Ascending aorta (tissue), 2 donors: ENCODE results near the gene ZBTB7C. TPM values are rescaled to one million over a fixed set of nuclear protein-coding genes. Genes with fewer than 3 reads are reported as not detected.

Source experiments
- DNase-seq, 2 donors: peaks; one replicate each; pipeline ENCODE4 v3.0.0-alpha.2; 2019; ENCODE audit warnings: low spot score in 2 of 2
- H3K27ac ChIP-seq, 2 donors: fragments of 200-600 bp; sonication (generic); one replicate each; pipeline ENCODE4 v1.5.1; 2016 to 2017; ENCODE audit warnings: mild to moderate bottlenecking in 1 of 2
- H3K27me3 ChIP-seq: fragments of 200-600 bp; sonication (generic); one replicate; pipeline ENCODE4 v1.5.1; 2017
- H3K36me3 ChIP-seq, 2 donors: fragments of 200-600 bp; sonication (generic); one replicate each; pipeline ENCODE4 v1.5.1; 2016
- H3K4me1 ChIP-seq, 2 donors: fragments of 200-600 bp; sonication (generic); one replicate each; pipeline ENCODE4 v1.5.1; 2016 to 2017; ENCODE audit warnings: mild to moderate bottlenecking in 1 of 2
- H3K4me3 ChIP-seq, 2 donors: fragments of 200-600 bp; sonication (generic); one replicate each; pipeline ENCODE4 v1.5.1; 2016 to 2017; ENCODE audit warnings: mild to moderate bottlenecking in 1 of 2
- H3K9me3 ChIP-seq, 2 donors: fragments of 200-600 bp; sonication (generic); one replicate each; pipeline ENCODE4 v1.5.1; 2016
- CTCF ChIP-seq, 3 experiments: fragments of 200-600 bp in 2 of 3; fragments of 450-650 bp in 1 of 3; sonication (generic) in 2 of 3; IDR thresholded peaks; one replicate each; pipeline ENCODE4 v1.5.1; 2016 to 2019; ENCODE audit warnings: antibody characterized with exemption in 3 of 3, mild to moderate bottlenecking in 1 of 3, moderate library complexity in 1 of 3
- intact Hi-C: fragments of 100-400 bp; cut with DNase I; formaldehyde crosslinking; loops from one replicate; pipeline ENCODE4 v1.15.1; 2023
- total RNA-seq: library from RNA; depleted of rRNA; stranded (reverse); fragments of >200 nt; gene quantifications from one replicate; pipeline ENCODE4 v1.1.0, GENCODE V29; 2016

Gene ZBTB7C
- total RNA-seq, 1 donor from 2014 or later = 8.1 TPM

- DNase-seq = no peak
- intact Hi-C loops = no loop called here
- Histone ChIP-seq H3K27me3 (no peaks in the 10 kb centered on the region), H3K27ac (no peak overlapping the region), H3K4me1 (no peaks in the 10 kb centered on the region), H3K36me3 (peaks cover 0 to 12% of the 10 kb centered on the region in 2 donors), H3K9me3 (no peaks in the 10 kb centered on the region), H3K4me3 (no peak overlapping the region)
- no peak for TF ChIP-seq CTCF (IDR thresholded peaks at IDR 0.05)
Observed at GRCh38 chr18:48040457-48041110, 368.6 kb downstream of the ZBTB7C start.

GRCh38 chr18:48039769-48040215 lies 369.4 kb downstream of the ZBTB7C start:
- H3K4me1 ChIP-seq = no peaks in the 10 kb centered on the region
- H3K27me3 ChIP-seq = no peaks in the 10 kb centered on the region
- H3K4me3 ChIP-seq = no peak overlapping the region
- TF ChIP-seq CTCF (IDR thresholded peaks at IDR 0.05) = no peak
- intact Hi-C loops = no loop called here
- no peaks in the 10 kb centered on the region for H3K9me3 ChIP-seq
- H3K27ac ChIP-seq = no peak overlapping the region
- DNase-seq = no peak
- peaks cover 0 to 12% of the 10 kb centered on the region in 2 donors for H3K36me3 ChIP-seq

DNA sequence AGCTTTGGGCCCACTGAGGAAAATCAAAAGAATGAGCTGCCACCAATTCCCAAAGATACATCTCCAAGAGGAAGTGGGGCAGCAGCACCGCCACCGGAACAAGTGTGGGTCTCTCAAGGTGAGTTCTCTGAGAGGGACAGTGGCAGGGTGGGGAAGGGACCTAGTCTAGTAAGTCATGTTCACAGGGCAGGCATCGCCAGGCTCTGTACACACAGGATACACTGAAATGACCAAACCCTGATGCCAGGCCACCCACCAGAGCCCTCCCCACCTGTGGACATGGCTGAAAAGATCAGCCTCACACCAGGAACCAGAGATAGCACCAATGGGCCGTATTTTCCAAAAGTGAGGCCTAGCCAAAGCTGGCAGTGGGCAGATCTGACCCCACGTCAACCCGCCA lies 370.5 kb downstream of the ZBTB7C start:
- no peak for TF ChIP-seq CTCF (IDR thresholded peaks at IDR 0.05)
- intact Hi-C loops = no loop called here
- DNase-seq = no peak

DNA sequence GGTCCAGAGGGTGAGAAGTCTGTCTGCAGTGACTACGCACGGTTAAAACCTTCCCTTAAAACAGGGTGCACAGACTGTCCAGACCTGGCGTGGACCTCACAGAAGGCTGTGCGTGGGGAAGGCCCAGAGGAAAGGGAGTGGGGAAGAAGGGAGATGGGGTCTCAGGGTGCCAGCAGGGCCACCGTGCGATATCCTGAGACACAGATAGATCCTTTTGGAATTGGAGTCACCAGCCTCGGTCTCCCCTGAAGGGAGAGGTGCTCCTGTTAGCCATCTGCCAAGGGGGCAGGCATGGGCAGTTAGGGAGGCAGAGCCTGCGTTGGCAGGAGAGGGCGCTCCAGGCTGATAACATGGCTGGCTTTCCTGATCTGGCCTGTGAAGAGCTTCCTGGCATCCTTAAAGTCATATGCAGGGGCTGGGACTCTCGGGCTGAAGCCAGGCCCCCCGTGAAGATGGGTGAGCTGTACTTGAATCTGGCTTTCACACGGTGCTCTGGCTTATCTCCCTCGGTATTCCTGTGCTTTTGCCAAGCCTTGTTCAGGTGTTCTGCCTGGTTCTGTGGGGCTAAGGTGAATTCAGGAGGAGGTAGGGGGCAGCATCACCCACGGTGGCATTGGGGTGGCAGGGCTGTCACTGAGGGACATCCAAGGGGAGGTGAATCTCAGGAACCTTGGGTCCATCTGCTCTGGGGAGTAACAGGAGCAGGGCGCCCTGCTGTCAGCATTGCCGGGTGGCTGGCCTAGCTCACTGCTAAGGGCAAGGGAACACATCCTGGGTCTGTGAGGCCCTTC lies 371.5 kb downstream of the ZBTB7C start:
- peak in 1 of 2 donors; percentile 60 for DNase-seq
- no peak overlapping the region for H3K27ac ChIP-seq
- TF ChIP-seq CTCF (IDR thresholded peaks at IDR 0.05) = no peak
- peaks cover 3 to 6% of the 10 kb centered on the region in 2 donors for H3K4me1 ChIP-seq
- no peak overlapping the region for H3K4me3 ChIP-seq
- intact Hi-C loops = no loop called here
- no peaks in the 10 kb centered on the region for H3K9me3 ChIP-seq
- peaks cover 0 to 12% of the 10 kb centered on the region in 2 donors for H3K36me3 ChIP-seq
- no peaks in the 10 kb centered on the region for H3K27me3 ChIP-seq

More for the DNA sequence above, 370.5 kb downstream of the ZBTB7C start:
- Histone ChIP-seq H3K4me1 (peaks cover 2 to 5% of the 10 kb centered on the region in 2 donors), H3K9me3 (no peaks in the 10 kb centered on the region), H3K27ac (no peak overlapping the region), H3K27me3 (no peaks in the 10 kb centered on the region), H3K4me3 (no peak overlapping the region), H3K36me3 (peaks cover 0 to 12% of the 10 kb centered on the region in 2 donors)

DNA sequence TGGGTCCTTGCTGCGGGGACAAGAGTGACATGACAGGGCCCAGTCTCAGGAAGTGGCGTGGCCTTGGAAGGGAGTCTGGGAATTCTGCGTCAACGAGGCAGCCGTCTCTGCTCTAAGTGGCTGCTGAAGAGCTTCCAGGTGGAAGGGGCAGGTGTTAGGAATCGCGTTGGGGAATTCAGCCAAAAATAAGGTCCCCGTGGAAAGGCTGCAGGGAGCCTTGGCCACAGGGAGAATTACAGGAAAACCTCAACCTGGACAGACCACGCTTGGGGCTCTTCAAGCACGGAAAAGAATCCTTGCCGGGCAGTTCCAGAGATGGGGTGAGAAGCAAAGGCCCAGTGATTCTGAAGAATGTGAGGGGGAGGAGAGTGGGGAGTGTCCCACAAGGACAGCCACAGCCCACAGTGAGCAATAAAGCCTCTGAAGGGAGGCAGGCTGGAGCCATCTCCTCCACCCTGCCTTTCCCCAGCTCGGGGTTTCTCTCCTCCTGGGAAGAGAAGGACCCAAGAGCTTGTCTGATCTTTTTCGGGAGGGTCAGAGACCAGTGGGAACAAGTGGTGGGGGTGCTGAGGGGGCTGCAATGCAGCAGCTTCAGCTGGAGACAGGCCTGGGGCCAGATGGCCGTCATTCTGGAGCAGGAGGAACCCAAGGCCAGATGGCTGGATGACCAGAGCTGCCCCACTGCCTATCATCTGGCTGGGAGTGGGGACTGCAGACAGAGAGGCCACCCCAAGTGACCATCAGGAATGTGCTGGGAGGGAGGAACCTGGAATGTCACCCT lies 372.4 kb downstream of the ZBTB7C start:
- TF ChIP-seq CTCF (IDR thresholded peaks at IDR 0.05) = no peak
- H3K36me3 ChIP-seq = peaks cover 0 to 12% of the 10 kb centered on the region in 2 donors
- H3K9me3 ChIP-seq = no peaks in the 10 kb centered on the region
- H3K27me3 ChIP-seq = no peaks in the 10 kb centered on the region
- peak in 1 of 2 donors; percentile 54 for DNase-seq
- intact Hi-C loops = no loop called here
- peaks cover 3 to 6% of the 10 kb centered on the region in 2 donors for H3K4me1 ChIP-seq
- H3K4me3 ChIP-seq = no peak overlapping the region
- H3K27ac ChIP-seq = no peak overlapping the region
